NT2/D1 (cell line): ENCODE measurements around the gene MYBPC3.

Experiments
- SUZ12 ChIP-seq: IDR thresholded peaks from 2 replicates; pipeline ENCODE4 v1.6.1; 2011; ENCODE audit not compliant: insufficient read length, insufficient read depth; ENCODE audit errors: extremely low read depth
- YY1 ChIP-seq: IDR thresholded peaks from 2 replicates; pipeline ENCODE4 v1.6.1; 2011; ENCODE audit not compliant: insufficient read length, insufficient read depth
- ZNF274 ChIP-seq: IDR thresholded peaks from 2 replicates; pipeline ENCODE4 v1.6.1; 2011; ENCODE audit warnings: mild to moderate bottlenecking, low read depth, low read length

GRCh38 chr11:47328449-47329390 lies 23.8 kb downstream of the MYBPC3 start:
- TF ChIP-seq SUZ12 (no peak), YY1 (no peak), ZNF274 (no peak)
